ENCODE measurements around the gene IL37.
"Not testable (repeated sequence)": the region's sequence is repeated elsewhere in the genome, so short reads cannot be mapped to it uniquely, and the experiment has no call there.

IL37 gene

DNA sequence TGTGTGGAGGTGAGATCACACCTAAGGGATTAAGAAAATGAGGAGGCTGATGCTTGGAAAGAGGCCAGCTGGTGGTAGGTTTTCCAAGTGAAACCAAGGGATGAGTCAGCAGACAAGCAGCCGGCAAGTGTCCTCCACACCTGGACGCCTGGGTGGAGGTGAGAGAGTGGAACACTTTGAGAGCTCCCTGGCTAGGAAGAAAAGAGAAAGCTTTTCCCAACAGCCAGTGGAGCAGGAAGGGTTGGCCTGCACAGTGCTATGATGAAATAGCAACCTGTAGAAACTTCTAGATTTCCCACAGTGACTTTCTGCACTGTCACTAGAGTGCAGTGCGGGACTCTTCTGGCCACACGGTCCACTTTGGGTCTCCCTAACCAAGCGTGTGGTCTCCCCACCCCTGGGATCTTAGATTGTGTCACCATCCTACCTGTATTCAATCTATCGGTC, 19.6 kb upstream of the IL37 start:
- DNase-seq = no peak

DNA sequence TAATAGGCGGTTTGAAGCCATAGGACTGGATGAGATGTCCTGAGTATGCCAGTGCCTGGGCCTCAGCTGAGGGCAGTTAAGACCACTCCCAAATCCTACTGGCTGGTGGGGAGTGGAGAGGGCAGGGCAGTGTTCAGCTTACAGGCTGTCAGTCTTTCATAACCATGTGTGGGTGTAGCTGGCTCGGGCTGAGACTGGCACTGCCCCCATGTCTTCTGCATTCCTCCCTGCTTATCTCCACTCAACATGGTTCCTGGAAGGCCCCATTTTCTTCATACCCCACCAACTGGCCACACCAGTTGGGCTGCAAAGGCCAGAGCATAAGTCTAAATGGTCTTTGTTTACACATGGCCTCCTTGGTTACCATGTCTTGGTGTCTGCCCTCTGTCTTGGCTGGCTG, 17.2 kb upstream of the IL37 start:
- no peak for DNase-seq

GRCh38 chr2:112896909-112897623, 13.9 kb upstream of the IL37 start:
- no peak for DNase-seq

DNA sequence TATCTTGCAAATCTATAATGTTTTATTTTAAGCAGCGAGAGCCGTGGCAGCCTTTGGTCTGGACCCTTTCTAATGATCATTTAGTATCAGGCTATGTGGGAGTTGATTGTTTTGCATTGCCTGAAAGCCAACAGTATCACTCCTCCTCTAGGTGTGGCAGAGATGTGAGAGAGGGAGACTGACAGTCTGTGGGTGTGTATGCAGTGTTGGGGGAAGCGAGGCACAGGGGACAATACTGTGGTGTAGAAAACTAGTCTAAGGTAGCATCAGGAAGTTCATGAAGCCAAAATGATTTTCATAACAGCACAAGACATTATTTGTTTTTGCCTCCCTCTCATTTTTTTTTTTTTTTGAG, 13.4 kb upstream of the IL37 start:
- no peak for DNase-seq

DNA sequence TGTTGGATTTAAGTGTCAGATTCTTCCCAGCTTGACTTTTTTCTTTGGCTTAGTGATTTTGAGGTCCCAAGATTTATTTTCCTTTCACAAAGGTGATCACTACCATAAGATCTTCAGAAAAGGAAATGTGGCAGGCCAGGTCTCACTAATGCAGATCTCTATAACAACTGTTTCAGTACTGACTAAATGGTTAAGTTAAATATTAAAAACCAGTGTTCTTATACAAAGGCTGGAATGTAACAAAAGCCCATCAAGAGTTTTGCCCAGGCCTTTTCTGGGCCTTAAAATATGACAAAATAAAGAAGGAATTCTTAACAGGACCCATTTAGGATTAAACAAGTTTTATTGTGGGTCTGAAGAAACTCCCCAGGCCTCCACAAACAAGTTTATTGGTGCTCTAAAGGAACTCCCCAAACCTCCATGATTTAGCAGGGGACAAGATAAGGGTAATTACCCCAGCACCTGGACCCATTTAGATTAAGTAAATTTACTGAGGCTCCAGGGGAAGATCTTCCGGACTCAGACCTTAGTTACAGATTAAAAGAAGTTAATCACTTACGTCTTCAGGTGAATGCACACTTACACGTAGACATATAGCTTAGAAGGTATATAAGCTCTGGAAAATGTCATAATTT, 9.4 kb upstream of the IL37 start:
- DNase-seq = not testable (repeated sequence)

GRCh38 chr2:112902816-112903215, 8.1 kb upstream of the IL37 start:
- no peak for DNase-seq

GRCh38 chr2:112904883-112905282, 6.1 kb upstream of the IL37 start:
- no peak for DNase-seq

DNA sequence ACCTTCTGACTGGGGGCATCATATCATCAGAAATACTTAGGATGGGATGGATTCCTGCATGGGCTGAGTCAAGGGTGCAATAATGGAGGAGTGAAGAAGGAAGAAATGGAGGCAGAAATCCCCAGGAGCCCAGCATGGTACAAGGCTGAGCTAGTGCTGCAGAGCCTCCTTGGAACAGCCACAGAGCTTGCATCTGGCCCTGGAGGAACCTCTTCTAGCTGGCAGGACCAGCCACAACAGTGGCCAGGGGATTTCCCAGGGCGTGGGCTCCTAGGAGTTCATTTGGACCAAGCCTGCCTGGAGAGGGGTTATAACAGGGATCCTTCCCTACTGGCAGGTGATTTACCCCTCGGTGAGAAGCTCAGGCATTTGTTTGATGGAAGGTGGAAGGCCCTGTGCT, 4.7 kb upstream of the IL37 start:
- no peak for DNase-seq

GRCh38 chr2:112907001-112907949, 3.7 kb upstream of the IL37 start:
- DNase-seq = no peak

- not testable (repeated sequence) for DNase-seq
Observed at GRCh38 chr2:112908559-112908958, 2.4 kb upstream of the IL37 start.

- DNase-seq = no peak
Observed at GRCh38 chr2:112910219-112910618, 746 bp upstream of the IL37 start.

- no peak for DNase-seq
Observed at GRCh38 chr2:112912403-112912802, 1.4 kb downstream of the IL37 start.

- no peak for DNase-seq
Observed at GRCh38 chr2:112915300-112916144, 4.6 kb downstream of the IL37 start.

- no peak for DNase-seq
Observed at GRCh38 chr2:112916145-112916571, 5.2 kb downstream of the IL37 start.

- no peak for DNase-seq
Observed at GRCh38 chr2:112916625-112917247, 5.8 kb downstream of the IL37 start.

- no peak for DNase-seq
Observed at GRCh38 chr2:112917856-112918255, 6.9 kb downstream of the IL37 start.

- DNase-seq = peak in 1 of 2 donors; percentile 20
Observed at GRCh38 chr2:112918256-112918655, 7.3 kb downstream of the IL37 start.

GRCh38 chr2:112919086-112919485, 8.1 kb downstream of the IL37 start:
- no peak for DNase-seq

DNA sequence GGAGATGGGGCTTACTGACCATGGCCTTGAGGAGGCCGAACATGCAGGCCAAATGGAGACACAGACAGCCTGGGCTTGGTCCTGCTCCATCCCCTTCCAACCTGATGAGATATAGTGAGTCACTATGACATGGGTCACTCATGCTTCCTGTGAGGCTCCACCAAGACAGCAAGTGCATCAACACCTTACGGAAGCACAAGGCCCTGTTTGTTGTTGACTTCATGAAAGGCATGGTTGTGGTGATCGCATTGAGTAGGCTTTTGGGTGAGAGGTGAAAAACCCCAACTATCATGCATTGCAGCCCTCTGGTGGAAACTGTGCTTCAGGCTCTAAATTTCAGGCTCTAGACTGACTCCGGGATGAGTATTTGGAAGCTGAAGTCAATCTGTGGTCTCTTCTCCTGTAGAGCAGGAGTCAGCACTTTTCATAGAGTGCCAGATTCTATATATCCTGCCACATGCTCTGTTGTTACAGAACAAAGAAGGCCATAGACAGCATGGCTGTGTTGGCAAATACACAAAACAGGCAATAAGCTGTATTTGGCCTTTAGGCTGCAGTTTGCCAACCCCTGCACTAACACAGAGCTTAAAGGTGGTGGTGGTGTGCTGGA, 10.1 kb downstream of the IL37 start:
- DNase-seq = no peak

DNA sequence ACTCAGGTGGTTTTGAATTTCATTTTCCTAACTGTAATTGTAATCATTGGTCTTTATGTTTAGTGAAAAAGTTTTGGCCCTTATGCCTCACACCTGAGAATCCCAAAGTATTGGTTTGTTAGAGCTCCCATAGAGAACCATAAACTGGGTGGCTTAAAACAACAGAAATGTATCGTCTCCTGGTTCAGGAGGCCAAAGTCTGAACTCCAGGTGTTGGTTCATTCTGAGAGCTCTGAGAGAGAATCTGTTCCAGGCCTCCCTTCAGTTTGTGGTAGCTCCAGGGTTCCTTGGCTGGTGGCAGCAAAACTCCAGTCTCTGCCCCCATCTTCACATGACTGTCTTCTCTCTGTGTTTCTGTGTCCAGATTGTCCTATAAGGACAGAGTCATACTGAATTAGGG, 11.0 kb downstream of the IL37 start:
- DNase-seq = no peak

- DNase-seq = no peak
Observed at GRCh38 chr2:112923237-112923966, 12.4 kb downstream of the IL37 start.
